ENCODE measurements around the gene PRMT7. TPM values are rescaled to one million over a fixed set of nuclear protein-coding genes. Genes with fewer than 3 reads are reported as not detected.

The PRMT7 gene
- total and polyA plus RNA-seq, 2 donors (not counting 1 experiment from before 2014, with no cell fraction given) = 76.9 to 80.4 TPM

DNA sequence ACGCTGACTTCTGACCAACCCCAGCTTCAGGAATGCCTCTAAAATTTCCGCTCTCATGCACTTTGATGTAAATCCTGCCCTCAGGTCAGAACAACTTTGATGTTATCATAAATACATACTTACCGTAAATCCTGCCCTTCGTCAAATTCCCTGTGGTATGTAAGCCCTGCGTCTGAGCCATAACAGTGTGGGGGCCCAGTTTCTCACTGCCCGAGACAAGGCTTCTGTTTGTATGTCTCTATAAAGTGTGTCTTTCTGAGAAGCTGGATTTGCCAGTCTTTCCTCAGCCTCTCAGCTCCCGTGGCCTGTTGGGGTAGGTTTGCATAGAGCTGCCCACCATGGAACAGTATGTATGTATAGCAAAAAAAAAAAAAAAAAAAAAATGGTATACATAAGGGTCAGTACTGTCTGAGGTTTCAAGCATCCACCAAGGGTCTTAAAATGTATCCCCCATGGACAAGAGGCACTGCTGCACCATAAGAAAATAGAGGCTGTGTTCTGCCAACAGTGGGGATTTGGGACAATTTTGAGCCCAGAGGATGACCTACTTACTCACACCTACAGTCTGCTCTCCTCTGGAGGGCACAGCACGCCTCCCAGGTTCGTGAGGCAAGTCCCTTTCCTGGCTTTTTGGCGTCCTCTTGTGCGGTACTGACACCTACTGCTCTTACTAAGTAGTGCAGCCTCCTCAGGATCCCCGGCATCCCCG is 17.5 kb downstream of the PRMT7 start:
- H3K9me3 ChIP-seq (ENCODE audit: control extremely low read depth in 1 of 3, control insufficient read depth in 2 of 3, insufficient read depth in 1 of 3, low read length in 2 of 3) = no peaks in the 10 kb centered on the region
- H3K4me3 ChIP-seq (ENCODE audit: control extremely low read depth in 1 of 5, extremely low read depth in 1 of 5, insufficient read depth in 1 of 5, low read depth in 2 of 5, low read length in 4 of 5) = no peak overlapping the region
- H3K4me1 ChIP-seq (ENCODE audit: control insufficient read depth in 2 of 2, insufficient read depth in 2 of 2, low read length in 2 of 2) = peaks cover 11 to 16% of the 10 kb centered on the region in 2 donors
- H3K27me3 Mint-ChIP-seq = no peaks in the 10 kb centered on the region
- CTCF ChIA-PET = interaction anchor here (0.6 to 17.5 kb wide), 24 partner anchors 9 to 256 kb away, joined by 3 to 554 read pairs (median 6); partner anchors contain the start of genes ESRP2, PLA2G15, PRMT7 and SLC7A6
- DNase-seq (peak; percentile 86), ATAC-seq (ENCODE audit: low read depth) (peak; percentile 99)
- intact Hi-C loops (cut with micrococcal nuclease) = loop anchor here (1.0 to 2.0 kb wide), 4 partner anchors 18 to 91 kb away; partner anchors contain the start of gene SLC7A6OS
- H3K4me1 Mint-ChIP-seq = peaks cover 14% of the 10 kb centered on the region
- TF ChIP-seq EZH2 (IDR thresholded peaks at IDR 0.05; ENCODE audit: borderline replicate concordance, insufficient read depth, low read depth, low read length, poor library complexity, severe bottlenecking) = no peak
- TF ChIP-seq, protein P1, sequence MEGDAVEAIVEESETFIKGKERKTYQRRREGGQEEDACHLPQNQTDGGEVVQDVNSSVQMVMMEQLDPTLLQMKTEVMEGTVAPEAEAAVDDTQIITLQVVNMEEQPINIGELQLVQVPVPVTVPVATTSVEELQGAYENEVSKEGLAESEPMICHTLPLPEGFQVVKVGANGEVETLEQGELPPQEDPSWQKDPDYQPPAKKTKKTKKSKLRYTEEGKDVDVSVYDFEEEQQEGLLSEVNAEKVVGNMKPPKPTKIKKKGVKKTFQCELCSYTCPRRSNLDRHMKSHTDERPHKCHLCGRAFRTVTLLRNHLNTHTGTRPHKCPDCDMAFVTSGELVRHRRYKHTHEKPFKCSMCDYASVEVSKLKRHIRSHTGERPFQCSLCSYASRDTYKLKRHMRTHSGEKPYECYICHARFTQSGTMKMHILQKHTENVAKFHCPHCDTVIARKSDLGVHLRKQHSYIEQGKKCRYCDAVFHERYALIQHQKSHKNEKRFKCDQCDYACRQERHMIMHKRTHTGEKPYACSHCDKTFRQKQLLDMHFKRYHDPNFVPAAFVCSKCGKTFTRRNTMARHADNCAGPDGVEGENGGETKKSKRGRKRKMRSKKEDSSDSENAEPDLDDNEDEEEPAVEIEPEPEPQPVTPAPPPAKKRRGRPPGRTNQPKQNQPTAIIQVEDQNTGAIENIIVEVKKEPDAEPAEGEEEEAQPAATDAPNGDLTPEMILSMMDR (IDR thresholded peaks at IDR 0.05) = peak; percentile 96
- H4K20me1 ChIP-seq (ENCODE audit: control insufficient read depth, insufficient read depth, low read length, poor library complexity, severe bottlenecking) = no peaks in the 10 kb centered on the region
- no peak overlapping the region for H3K4me3 Mint-ChIP-seq
- no peaks in the 10 kb centered on the region for H3K27me3 ChIP-seq (replicated peaks in 1 of 4; ENCODE audit: control extremely low read depth in 1 of 4, control insufficient read depth in 3 of 4, insufficient read depth in 4 of 4, low read length in 3 of 4)
- POLR2A ChIA-PET = interaction anchor here (0.5 to 0.7 kb wide), 2 partner anchors 41 to 57 kb away, joined by 3 read pairs; no protein-coding TSS in a partner anchor
- H3K4me2 ChIP-seq (replicated peaks; ENCODE audit: low read depth, low read length, poor library complexity, severe bottlenecking) = no peak overlapping the region
- H3K36me3 ChIP-seq (replicated peaks in 1 of 2; ENCODE audit: control extremely low read depth in 1 of 2, control insufficient read depth in 1 of 2, extremely low read depth in 1 of 2, insufficient read depth in 2 of 2, low read length in 1 of 2) = peaks cover 0 to 21% of the 10 kb centered on the region in 2 experiments
- H3K27ac Mint-ChIP-seq = no peak overlapping the region
- H3K27ac ChIP-seq (ENCODE audit: low read length in 2 of 2) = no peak overlapping the region
- no peak overlapping the region for H2AFZ ChIP-seq (ENCODE audit: insufficient read depth, low read depth, low read length, poor library complexity, severe bottlenecking)
- no peak overlapping the region for H3K9ac ChIP-seq (ENCODE audit: low read length)
- H3K9me3 Mint-ChIP-seq (ENCODE audit: insufficient read depth) = no peaks in the 10 kb centered on the region
- peaks cover 2% of the 10 kb centered on the region for H3K79me2 ChIP-seq (ENCODE audit: control insufficient read depth, insufficient read depth, low read length)
- WGBS (ENCODE audit: insufficient coverage) = 50% methylated on average over 8 of the region's 13 CpGs
